Panc1 (cell line): Measurements from ENCODE around the gene ADCY2. TPM values are rescaled to one million over a fixed set of nuclear protein-coding genes. Genes with fewer than 3 reads are reported as not detected.

Experiments
- ATAC-seq: fragments of 200-7000 bp; cut with Tn5 transposase; 2 replicates; pipeline ENCODE4 v1.9.1; 2020; ENCODE audit warnings: mild to moderate bottlenecking, moderate library complexity
- BruUV-seq: library from RNA; stranded (reverse); fragments of 400-500 nt; replicated peaks from 2 replicates; lab custom pipeline; 2021; lab: Mats Ljungman, UMichigan
- CTCF ChIA-PET: fragments of 300-600 bp; sonication (Branson Sonifier 250); formaldehyde crosslinking; loops from one replicate; lab custom pipeline; 2022; ENCODE audit warnings: antibody characterized with exemption; lab: Charles Lee
- POLR2A ChIA-PET: fragments of 300-600 bp; sonication (Branson Sonifier 250); formaldehyde crosslinking; loops from one replicate; lab custom pipeline; 2022; ENCODE audit warnings: antibody characterized with exemption; lab: Charles Lee
- DNase-seq: peaks from one replicate; pipeline ENCODE4 v3.0.0-alpha.2; 2010; ENCODE audit warnings: low read depth, low spot score
- H3K27ac ChIP-seq: 2 replicates; pipeline ENCODE4 v1.5.1; 2011; ENCODE audit warnings: mild to moderate bottlenecking, low read length, inconsistent platforms
- H3K27me3 ChIP-seq: fragments of 200-500 bp; sonication (Bioruptor generic); 2 replicates; pipeline ENCODE4 v1.6.0; 2014; ENCODE audit warnings: low read length, inconsistent platforms; ENCODE audit not compliant: control insufficient read depth, insufficient read depth
- H3K36me3 ChIP-seq: fragments of 200-500 bp; sonication (Bioruptor generic); 2 replicates; pipeline ENCODE4 v1.5.1; 2014; ENCODE audit warnings: inconsistent platforms, mild to moderate bottlenecking, low read length, moderate library complexity; ENCODE audit not compliant: control insufficient read depth, insufficient read depth
- H3K4me1 ChIP-seq: 2 replicates; pipeline ENCODE4 v1.5.1; 2011; ENCODE audit warnings: inconsistent platforms, mild to moderate bottlenecking, low read length, moderate library complexity; ENCODE audit not compliant: control insufficient read depth, insufficient read depth
- H3K4me3 ChIP-seq, 2 experiments: 2 replicates each; pipeline ENCODE4 v1.5.1; 2011 to 2012; ENCODE audit warnings: low read depth in 2 of 2, low read length in 2 of 2, mild to moderate bottlenecking in 2 of 2, inconsistent platforms in 1 of 2, moderate library complexity in 1 of 2
- H3K9me3 ChIP-seq: fragments of 200-500 bp; sonication (Bioruptor generic); 2 replicates; pipeline ENCODE4 v1.5.1; 2014; ENCODE audit warnings: low read depth, mild to moderate bottlenecking, inconsistent platforms, low read length, moderate library complexity; ENCODE audit not compliant: control insufficient read depth, insufficient read depth
- CTCF ChIP-seq: fragments of 450-650 bp; IDR thresholded peaks from 2 replicates; pipeline ENCODE4 v1.5.1; 2017; ENCODE audit warnings: mild to moderate bottlenecking
- POLR2AphosphoS5 ChIP-seq: IDR thresholded peaks from 2 replicates; pipeline ENCODE4 v1.6.1; 2012; ENCODE audit warnings: mild to moderate bottlenecking, low read depth, low read length, moderate library complexity
- SIN3A ChIP-seq: IDR thresholded peaks from 2 replicates; pipeline ENCODE4 v1.6.1; 2012; ENCODE audit warnings: low read depth, mild to moderate bottlenecking, low read length, moderate library complexity, borderline replicate concordance; ENCODE audit not compliant: insufficient read depth
- TCF7L2 ChIP-seq: IDR thresholded peaks from 2 replicates; pipeline ENCODE4 v1.6.1; 2011; ENCODE audit warnings: mild to moderate bottlenecking, low read depth, low read length, inconsistent platforms
- in situ Hi-C: cut with HindIII; loops from 2 replicates; pipeline ENCODE4 v1.10.0; 2016; ENCODE audit warnings: low sequenced_read_pairs, low pct_unique_long_range_greater_than_20kb
- intact Hi-C: fragments of 100-400 bp; cut with micrococcal nuclease; formaldehyde crosslinking; loops from one replicate; pipeline ENCODE4 v1.10.0; 2022; ENCODE audit not compliant: unreplicated experiment
- total RNA-seq: library from RNA; stranded (reverse); gene quantifications from one replicate; pipeline ENCODE4 v1.2.1, GENCODE V29; 2021; ENCODE audit not compliant: unreplicated experiment
- TF ChIP-seq, protein P1 (sequence below), 2 experiments: IDR thresholded peaks; 2 replicates each; pipeline ENCODE4 v1.6.1; 2011 to 2012; ENCODE audit warnings: low read depth in 2 of 2, control low read depth in 1 of 2, low read length in 1 of 2, mild to moderate bottlenecking in 1 of 2, moderate library complexity in 1 of 2; ENCODE audit not compliant: insufficient read depth in 1 of 2

The ADCY2 gene
- total RNA-seq, 1 experiment from 2014 or later = 0.13 TPM

DNA sequence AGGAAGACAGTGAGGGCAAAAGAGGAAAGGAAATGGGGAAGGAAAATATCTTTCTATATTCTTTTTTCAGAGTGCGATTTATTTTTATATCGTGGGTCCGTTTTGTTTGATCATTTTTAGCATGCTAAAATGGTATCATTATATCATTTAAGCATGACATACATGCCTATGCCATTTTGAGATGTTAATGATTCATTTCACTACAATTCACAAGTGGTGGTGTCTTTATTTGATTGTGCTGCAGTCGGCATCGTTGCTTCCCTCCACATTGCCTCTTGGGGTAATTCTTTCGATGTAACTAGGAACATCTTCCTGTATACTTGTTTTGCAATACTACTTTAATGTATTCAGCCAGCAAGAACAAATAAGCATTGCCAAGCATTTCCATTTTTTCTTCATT, 309.8 kb downstream of the ADCY2 start:
- Histone ChIP-seq H3K36me3 (no peaks in the 10 kb centered on the region), H3K4me1 (no peaks in the 10 kb centered on the region), H3K27me3 (no peaks in the 10 kb centered on the region), H3K27ac (no peak overlapping the region), H3K9me3 (no peaks in the 10 kb centered on the region), H3K4me3 (no peak overlapping the region)
- in situ Hi-C loops = no loop called here
- CTCF ChIA-PET = no interaction called here
- no peak for DNase-seq
- POLR2A ChIA-PET = no interaction called here
- TF ChIP-seq CTCF (no peak), SIN3A (no peak), POLR2AphosphoS5 (no peak), TCF7L2 (no peak)
- TF ChIP-seq, protein P1, sequence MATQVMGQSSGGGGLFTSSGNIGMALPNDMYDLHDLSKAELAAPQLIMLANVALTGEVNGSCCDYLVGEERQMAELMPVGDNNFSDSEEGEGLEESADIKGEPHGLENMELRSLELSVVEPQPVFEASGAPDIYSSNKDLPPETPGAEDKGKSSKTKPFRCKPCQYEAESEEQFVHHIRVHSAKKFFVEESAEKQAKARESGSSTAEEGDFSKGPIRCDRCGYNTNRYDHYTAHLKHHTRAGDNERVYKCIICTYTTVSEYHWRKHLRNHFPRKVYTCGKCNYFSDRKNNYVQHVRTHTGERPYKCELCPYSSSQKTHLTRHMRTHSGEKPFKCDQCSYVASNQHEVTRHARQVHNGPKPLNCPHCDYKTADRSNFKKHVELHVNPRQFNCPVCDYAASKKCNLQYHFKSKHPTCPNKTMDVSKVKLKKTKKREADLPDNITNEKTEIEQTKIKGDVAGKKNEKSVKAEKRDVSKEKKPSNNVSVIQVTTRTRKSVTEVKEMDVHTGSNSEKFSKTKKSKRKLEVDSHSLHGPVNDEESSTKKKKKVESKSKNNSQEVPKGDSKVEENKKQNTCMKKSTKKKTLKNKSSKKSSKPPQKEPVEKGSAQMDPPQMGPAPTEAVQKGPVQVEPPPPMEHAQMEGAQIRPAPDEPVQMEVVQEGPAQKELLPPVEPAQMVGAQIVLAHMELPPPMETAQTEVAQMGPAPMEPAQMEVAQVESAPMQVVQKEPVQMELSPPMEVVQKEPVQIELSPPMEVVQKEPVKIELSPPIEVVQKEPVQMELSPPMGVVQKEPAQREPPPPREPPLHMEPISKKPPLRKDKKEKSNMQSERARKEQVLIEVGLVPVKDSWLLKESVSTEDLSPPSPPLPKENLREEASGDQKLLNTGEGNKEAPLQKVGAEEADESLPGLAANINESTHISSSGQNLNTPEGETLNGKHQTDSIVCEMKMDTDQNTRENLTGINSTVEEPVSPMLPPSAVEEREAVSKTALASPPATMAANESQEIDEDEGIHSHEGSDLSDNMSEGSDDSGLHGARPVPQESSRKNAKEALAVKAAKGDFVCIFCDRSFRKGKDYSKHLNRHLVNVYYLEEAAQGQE (IDR thresholded peaks at IDR 0.05; ENCODE audit: insufficient read depth in 1 of 2, low read depth in 2 of 2, low read length in 1 of 2) = no peak
- ATAC-seq = no peak
- no TSS peak for BruUV-seq
- intact Hi-C loops = no loop called here

DNA sequence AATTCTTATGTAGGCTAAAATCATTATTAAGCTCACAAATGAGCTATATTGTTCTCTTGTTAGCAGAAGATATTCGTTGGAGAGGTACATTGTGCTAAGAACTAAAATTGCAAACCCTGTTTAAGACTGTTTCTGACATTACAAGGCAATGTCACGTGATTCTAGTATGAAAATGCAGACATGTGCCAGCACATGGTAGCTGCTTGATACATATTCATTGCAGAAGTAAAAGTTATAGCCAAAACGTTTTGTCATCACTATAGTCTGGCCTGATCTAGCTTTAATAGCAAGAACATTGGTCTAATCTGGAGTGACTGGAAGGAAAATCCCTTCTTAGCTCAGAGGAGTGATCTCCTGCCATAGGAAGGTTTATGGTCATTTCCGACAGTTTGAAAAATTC, 310.3 kb downstream of the ADCY2 start:
- ChIA-PET POLR2A (no interaction called here), CTCF (no interaction called here)
- Histone ChIP-seq H3K27me3 (no peaks in the 10 kb centered on the region), H3K4me1 (no peaks in the 10 kb centered on the region), H3K36me3 (no peaks in the 10 kb centered on the region), H3K4me3 (no peak overlapping the region), H3K9me3 (no peaks in the 10 kb centered on the region), H3K27ac (no peak overlapping the region)
- DNase-seq (no peak), ATAC-seq (no peak)
- intact Hi-C loops (no loop called here), in situ Hi-C loops (no loop called here)
- no peak for TF ChIP-seq POLR2AphosphoS5
- no peak for TF ChIP-seq SIN3A
- no peak for TF ChIP-seq TCF7L2
- TF ChIP-seq CTCF = no peak
- TF ChIP-seq, protein P1 (IDR thresholded peaks at IDR 0.05; ENCODE audit: insufficient read depth in 1 of 2, low read depth in 2 of 2, low read length in 1 of 2) = no peak
- no TSS peak for BruUV-seq
